Epidermal melanocyte (primary cell): ENCODE data around the gene NLGN3.
"Not testable (repeated sequence)": the region's sequence is repeated elsewhere in the genome, so short reads cannot be mapped to it uniquely, and the experiment has no call there.

Source experiments
- DNase-seq: peaks from one replicate; pipeline ENCODE4 v3.0.0; 2011; ENCODE audit warnings: low spot score; ENCODE audit not compliant: insufficient read length

NLGN3 gene

DNA sequence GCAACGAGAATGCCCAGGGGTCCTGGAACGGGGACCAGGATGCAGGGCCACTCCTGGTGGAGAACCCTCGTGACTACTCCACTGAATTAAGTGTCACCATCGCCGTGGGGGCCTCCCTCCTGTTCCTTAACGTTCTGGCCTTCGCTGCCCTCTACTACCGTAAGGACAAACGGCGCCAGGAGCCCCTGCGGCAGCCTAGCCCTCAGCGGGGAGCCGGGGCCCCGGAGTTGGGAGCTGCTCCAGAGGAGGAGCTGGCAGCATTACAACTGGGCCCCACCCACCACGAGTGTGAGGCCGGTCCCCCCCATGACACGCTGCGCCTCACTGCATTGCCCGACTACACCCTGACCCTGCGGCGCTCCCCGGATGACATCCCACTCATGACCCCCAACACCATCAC, 24.9 kb downstream of the NLGN3 start:
- DNase-seq = no peak

DNA sequence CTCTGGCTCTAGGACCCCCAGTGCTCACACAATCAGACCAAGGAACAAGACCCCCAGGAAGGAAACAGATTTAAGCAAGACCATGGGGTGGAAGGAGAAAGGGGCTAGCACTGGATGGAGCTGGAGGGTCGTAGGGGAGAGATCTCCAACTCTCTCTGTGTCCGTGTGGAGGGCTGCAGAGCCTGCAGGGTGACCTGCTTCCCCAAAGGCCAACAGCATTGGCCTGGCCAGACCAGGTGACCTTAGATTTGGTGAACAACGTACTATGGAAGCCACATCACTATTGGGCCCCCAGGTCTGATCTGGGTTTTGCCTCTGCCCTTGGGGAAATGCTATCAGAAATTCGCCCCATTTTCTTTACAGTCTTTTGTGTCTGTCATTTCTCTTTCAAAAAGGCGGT, 26.0 kb downstream of the NLGN3 start:
- DNase-seq = no peak

DNA sequence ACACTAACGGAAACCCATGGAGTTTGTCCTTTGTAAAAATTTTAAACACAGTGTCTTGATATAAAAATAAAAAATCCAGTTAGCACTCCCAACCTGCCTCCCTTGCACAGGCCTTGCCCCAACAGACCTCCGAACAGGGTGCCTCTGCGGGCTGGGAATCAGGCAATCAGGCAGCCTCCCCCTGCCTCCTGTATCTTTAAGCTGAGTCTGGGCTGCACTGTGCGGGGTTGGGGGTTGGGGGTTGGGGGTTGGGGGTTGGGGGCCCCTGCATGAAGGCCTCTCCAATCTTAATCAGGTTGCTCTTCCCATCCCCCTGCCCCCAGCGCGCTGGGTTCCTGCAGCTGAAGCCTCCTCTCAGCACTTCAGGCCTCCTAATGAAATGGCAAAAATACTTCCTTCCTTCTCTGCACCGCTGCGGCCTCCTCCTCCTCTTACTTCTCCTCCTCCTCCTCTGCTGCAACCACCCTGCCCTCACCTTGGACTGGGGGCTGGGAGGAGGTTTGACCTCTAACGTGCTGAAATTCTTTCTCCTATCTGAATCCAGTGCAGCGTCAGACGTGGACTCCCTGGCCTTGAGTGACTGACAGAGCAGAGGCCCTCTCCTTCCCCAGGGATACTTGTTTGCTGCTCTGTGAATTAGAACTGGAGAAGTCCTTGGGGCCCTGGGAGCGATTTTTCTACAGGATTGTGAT, 26.6 kb downstream of the NLGN3 start:
- no peak for DNase-seq

DNA sequence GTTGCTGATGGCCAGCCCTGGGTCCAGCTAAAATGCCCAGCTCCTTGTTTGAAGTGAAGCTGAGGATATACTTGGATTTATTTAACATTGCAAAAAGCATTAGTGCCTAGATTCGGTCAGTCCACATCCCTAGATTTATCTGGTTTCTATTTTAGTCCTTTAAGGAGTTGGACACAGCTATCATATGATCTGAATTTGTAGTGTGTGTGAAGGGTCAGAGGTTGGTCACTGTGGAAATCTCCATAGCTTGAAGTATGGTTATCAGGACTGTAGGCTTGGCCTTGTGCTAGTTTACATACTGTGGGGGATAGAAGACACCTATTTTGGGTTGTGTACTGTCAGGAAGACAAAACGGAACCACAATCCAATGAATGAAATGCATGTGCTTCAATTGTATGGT, 28.8 kb downstream of the NLGN3 start:
- DNase-seq = no peak

DNA sequence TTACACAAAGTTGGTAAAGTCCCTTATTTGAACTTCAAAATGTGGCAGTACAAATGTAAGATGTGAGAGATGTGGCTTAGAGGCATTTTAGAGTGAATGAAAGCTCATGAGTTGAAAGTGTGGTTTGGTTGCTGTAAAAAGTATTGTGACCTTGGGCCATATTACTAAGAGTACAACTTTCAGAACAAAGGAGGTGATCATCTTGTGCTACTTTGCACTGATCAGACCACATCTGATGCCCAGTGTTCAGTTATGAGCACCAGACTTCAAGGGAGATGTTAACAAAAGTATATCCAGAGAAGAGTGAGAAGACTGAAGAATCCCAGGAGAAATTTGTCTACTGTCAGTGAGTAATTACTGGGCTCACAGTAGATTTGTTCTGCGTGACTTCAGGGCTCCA, 30.2 kb downstream of the NLGN3 start:
- DNase-seq = no peak

DNA sequence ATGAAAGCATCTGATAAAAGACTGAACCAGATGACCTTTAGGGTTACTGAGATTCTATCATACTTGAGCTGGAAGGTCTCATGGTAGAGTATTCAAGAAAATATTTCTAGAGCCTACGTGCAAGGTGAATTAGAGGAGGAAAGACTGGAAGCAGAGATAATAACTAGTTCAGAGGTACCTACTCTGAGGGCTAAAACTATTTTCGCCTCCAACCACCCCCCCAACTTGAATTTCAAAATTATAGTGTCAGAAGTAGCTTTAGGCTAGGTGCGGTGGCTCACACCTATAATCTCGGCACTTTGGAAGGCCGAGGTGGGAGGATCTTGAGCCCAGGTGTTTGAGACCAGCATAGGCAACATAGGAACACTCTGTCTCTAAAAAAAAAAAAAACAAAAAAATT, 30.9 kb downstream of the NLGN3 start:
- DNase-seq = no peak

DNA sequence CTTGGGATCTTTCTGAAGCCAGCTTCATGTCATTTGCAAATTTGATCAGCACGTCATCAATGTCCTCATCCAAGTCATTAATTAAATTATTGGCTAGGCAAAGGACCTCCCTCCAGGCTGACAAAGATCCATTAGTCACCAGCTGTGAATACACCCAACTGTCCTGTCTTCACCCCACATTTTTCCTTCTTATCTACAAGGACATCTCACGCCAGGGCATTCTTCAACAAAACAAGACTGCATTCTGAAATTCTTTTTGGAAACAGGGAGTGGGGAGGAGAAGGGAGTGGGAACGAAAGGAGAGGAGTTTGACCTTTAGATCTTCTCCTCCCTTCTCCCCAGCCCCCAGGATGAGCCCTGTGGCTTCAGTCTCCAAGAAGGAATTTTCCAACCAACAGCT, 32.7 kb downstream of the NLGN3 start:
- no peak for DNase-seq

DNA sequence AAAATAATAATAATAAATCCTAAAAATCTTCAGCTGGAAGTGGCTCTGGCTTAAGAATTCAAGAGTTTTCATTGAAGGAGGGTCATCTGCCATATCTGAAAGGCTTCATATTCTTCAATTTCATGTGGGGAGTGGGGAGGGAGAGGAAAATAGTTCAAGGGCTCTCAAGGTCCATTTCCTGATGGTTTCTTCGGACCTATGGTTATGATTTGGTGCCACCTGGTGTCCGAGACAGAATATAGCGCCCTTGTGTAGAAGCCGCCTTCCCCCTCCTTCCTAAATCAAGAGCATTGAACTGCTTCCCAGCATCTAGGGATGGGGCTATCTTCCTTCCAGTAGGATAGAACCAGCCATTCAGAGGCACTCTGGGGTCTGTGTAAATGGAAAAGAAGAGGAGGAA, 34.3 kb downstream of the NLGN3 start:
- peak; percentile 30 for DNase-seq

DNA sequence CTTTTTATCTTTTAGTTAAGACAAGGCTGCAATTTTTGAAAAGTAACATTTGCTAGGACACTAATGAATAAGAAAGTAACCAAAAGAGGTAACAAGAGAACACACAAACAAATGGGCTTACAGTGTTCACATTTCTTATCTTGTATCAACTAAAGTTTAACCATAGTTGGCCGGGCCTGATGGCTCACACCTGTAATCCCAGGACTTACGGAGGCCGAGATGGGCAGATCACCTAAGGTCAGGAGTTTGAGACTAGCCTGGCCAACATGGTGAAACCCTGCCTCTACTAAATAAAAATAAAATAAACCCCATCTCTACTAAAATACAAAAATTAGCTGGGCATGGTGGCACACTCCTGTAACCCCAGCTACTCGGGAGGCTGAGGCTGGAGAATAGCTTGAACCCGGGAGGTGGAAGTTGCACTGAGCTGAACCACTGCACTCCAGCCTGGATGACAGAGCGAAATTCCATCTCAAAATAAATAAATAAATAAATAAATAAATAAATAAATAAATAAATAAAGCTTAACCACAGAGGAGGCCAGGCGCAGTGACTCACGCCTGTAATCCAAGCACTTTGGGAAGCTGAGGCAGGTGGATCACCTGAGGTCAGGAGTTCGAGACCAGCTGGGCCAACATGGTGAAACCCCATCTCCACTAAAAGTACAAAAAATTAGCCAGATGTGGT, 36.1 kb downstream of the NLGN3 start:
- DNase-seq = not testable (repeated sequence)

DNA sequence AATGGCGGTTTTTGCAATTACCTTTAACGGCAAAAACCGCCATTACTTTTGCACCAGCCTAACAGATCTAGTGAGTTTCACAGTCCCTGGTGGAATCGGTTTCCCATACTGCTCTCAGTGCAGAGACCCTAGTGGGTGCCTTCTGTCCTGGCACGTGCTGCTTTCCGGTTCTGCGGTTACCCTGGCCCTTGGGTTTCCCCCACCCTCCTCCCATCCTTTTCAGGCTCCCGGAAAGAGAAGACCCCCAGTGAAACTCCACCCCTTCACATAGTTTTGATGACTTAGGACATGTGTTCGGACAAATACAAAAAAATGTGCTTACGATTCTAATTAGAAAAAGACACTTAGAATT, 36.9 kb downstream of the NLGN3 start:
- no peak for DNase-seq

DNA sequence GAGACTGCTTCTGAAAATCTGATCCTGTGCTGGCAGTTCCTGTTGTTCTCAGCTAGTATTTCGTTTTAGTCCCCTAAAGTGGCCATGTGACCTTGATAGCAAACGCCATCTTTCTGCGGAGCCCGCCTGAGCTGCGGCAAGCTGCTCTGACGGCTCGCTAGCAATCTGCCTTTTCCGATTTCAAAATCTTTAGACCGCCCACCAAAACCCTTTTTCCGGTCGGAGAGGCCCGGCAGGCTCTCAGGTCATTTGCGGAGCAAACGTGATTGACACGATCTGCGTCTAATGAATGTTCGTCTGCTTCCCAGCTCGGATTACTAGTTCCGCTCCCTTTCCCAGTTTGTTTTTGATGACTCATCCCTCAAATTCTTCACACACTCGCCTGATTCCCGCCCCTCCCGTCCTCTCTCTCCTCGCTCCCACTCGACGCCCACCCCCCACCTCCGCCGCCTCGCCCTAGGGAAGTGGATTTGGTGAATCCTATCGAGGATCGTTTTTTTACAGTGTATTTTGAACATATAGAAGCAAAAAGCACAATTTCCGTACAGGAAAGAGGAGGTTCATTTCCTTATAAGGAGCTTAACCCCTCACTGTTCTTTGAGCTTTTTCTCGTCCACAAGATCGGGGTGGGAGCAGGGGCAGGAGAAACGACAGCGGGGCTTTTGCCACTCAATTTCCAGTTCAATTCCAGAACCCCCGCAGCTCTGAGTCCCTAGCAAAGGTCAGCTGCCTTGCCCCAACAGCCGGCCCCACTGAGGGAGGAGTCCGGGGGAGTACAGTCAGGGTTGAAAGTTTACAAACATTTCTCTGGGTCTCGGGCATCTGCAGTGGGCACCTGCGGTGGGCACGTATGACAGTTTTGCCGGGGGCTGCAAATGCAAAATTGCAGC, 37.5 kb downstream of the NLGN3 start:
- peak; percentile 69 for DNase-seq

DNA sequence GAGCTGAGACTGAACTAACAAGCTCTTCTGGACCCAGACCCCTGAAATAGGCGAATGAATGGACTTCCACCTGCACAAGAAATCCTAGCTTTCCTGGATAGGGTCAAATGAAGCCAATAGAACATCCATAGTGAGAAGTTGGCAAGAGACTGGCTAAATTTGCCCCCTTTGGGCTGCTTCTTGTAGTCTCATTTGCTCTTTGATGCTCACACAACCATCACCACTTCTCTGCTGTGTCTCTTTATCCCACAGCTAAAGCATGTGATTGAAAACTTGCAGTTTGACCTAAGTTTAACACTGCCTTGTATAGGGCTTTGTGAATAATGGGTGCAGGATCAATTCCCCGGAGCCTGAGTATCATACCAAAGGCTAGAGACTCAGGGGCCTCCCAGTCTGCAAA, 38.2 kb downstream of the NLGN3 start:
- DNase-seq = no peak

DNA sequence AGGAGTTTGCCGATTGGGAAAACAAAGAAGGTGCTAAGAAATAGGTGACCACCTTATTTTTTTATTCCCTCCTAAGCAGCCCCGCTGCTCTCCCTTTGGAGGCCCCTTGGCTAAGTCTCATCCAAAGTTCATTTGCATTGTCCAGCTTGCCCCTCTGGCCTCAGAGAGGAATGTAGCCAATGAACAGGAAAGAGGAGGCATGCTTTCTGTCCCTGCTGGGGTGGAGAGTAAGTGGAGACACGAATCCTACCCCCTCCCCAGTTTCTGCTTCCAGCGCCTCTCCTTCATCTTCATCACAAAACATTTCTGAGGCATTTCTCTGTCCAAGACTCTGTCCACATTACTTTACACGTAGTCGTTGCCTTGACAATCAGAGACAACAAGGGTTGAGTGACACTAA, 38.7 kb downstream of the NLGN3 start:
- DNase-seq = no peak

DNA sequence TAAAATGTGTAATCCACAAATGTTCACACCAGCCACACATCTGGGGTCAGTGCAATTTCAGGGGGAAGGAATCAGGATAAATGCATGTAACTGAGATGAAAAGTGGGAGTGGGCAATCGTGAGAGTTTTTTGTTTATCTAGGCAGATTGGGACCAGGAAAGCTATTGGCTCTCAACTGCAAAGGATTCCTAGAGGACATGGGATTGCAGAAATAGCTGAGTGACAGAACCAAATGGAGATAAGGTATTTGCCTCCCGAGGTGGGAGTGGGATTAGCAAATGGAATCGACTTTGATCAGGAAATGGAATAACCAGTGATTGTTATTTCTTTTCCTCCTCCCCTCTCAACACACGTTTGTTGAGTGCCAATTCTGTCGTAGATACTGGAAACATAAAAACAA, 39.5 kb downstream of the NLGN3 start:
- DNase-seq = no peak

DNA sequence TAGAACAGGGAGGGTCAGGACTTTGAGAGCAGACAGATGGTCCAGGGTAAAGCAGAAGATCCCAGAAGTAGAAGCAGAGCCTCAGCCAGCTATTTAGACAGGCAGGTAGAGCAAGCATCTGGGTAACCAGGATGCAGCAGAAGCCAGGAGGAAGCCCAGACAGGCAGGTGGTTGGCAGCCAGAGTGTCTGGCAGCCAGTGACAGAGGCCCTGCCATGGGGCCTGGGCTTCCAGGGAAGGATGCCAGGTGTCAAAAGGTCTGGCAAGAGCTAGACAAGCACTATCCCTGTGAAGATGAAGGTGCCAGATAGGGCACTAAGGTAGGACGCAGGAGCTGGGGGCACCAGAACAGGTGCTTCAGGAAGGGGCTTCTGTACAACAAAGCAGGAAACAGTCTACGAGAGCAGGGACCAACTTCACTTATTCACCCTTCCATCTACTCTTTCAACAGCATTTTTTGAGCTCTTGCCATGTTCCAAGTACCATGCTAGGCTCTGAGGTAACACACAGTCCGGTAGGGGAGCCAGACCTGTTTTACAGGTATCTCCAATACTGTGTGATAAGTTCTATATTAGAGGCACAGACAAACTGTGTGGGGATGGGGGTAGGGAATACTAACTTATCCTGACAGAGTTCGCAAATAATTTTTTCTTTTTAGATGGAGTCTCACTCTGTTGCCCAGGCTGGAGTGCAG, 40.3 kb downstream of the NLGN3 start:
- no peak for DNase-seq

DNA sequence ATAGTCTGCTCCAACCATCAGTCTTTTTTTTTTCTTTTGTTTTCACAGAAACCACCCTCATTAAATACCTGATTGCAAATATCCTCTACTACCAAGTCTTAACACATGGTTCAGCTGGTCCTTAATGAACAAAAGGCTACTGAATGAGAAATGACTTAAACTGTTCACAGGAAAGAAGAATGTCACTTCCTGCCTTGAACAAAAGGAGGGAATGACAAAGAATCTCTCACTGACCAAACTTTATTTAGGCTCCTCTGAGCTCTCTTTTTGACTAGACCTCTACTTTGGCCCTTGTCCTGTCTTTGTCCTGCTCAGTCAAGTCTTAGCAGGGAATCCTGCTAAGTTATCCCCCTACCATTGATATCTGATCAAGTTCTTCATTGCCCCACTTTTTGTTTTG, 46.6 kb downstream of the NLGN3 start:
- DNase-seq = no peak

DNA sequence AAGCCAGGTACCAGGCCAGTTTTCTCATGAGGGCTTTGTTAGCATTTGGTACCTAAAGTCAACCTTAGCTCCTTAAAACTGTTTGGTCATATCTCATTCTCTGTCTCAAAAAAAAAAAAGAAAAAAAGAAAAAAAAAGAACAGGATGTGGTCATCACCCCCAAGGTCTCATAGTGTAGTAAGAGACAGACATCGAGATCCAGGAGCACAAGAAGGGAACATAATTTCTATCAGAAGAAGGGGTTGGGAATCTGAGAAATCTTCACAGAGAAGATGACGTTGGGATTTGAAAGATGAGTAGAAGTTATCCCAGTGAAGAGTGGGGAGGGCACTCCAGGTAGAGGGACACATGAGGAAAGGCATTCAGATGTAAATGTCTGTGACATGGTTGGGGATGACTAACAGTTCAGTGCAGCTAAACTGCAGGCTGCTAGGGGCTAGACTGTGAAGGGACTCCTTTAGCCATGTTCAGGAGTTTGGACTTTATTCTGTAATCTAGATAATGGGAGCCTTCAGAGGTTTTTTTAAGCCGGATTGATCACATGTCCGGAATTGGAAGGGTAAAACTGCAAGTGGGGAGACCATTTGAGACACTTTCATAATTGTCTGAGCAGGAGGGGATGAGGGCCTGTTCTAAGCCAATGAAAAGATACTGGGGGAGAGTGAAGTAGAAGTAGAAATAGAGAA, 51.5 kb downstream of the NLGN3 start:
- DNase-seq = no peak

DNA sequence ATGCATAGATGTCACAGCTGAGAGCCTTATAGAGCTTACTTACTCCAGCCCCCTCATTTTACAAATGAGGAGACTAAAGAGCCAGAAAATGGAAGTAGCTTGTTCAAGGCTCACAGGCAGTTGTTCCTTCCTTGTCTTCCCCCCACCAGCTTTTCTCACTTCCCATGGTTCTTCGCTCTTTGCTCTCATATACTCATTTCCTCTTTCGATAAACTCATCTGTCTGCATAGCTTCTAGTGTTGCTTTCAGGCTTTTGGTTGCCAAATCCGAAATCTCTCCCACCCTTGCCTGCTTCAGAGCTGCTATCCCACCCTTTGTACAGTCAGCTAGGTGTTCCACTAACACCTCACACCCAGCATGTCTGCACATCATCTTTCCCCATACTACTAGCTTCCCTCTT, 53.4 kb downstream of the NLGN3 start:
- DNase-seq = no peak

DNA sequence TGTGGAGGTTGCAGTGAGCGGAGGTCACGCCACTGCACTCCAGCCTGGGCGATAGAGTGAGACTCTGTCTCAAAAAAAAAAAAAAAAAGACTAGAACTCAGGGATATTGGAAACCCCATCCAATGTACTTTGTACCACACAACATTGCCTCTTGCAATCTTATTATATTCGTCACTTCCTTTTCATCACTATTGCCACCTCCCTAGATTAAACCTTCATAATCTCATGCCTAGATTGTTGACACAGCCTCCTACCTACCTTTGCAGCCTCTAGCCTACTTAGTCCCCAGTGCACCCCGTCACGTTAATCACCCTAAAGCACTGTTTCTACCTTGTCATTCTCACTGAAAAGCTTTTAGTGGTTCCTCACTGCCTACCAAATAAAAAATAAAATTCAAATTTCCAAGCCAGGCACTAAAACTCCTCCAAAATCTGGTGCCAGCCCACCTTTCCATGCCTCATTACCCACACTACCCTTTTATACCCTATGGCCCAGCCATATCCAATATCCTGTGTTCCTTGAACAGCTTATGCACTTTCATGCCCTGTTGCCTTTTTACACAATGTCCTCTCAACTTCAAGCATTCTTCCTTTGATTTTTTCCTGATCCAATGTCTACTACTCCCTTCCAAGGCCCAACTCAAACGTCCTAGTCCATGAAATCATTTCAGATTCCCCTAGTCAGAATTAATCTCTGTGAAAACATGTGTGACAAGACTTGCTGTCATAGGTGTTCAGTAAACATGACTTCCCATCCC, 54.8 kb downstream of the NLGN3 start:
- DNase-seq = no peak

DNA sequence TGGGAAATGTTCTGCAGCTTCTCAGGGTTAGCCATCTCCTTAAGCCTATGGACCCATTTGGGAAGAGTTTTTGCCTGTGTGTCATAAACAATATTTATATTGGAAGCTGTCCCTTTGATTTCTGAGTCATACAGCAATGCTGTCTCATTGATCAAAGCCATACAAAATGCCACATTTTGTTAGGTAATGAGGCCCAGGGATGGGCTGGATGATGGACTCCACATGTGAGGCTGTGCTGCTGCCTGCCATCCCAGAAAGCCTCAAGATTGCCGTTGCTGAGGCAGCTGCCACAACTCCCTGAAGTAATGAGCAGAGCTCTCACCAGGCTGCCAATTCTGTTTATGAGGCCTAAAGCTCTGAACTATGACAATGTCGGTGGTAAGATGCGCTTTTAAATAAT, 66.2 kb downstream of the NLGN3 start:
- DNase-seq = no peak

DNA sequence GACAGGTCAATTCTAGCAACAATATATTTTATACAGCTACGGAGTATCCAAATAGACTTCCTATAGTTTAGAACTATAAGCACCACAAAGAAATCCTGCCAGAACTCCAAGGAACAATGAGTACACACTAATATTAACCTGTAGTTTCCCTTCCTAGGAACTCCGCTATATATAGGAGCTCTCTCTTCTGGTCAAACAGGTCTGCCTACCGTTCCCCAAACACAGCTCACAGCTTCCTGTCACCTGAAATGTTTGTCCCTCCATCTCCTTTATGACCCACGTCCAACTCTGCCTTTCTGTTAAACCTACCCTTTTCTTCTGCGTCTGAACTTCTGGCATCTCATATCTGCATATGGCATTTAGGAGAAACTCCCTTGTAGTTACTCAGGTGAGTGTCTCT, 67.9 kb downstream of the NLGN3 start:
- no peak for DNase-seq
